Measurements from ENCODE around the gene POR. TPM values are rescaled to one million over a fixed set of nuclear protein-coding genes. Genes with fewer than 3 reads are reported as not detected.

Gene POR
- total and polyA plus RNA-seq, 7 donors = 20.4 to 98.9 (median 39.3) TPM

GRCh38 chr7:75961218-75961617, 46.3 kb downstream of the POR start:
- intact Hi-C loops (cut with DNase I) = loop anchor here (10.0 kb wide), 1 partner anchor 226 kb away; the partner anchor contains the start of gene HIP1

GRCh38 chr7:75962607-75963380, 47.8 kb downstream of the POR start:
- no peak for DNase-seq
- Histone ChIP-seq H3K36me3 (peaks cover 0 to 12% (median 0%) of the 10 kb centered on the region in 4 donors), H3K27ac (peak overlapping the region; percentile 61 to 95 (median 64)), H3K4me1 (peaks cover 0 to 47% (median 34%) of the 10 kb centered on the region in 4 donors), H3K9me3 (no peaks in the 10 kb centered on the region), H3K4me3 (no peak overlapping the region), H3K27me3 (no peaks in the 10 kb centered on the region)
- intact Hi-C loops (cut with DNase I) = loop anchor here (10.0 kb wide), 1 partner anchor 228 kb away; the partner anchor contains the start of gene HIP1
- 74 to 87% methylated on average over 18 of the region's 18 CpGs for WGBS, 2 donors
- no peak for TF ChIP-seq POLR2A (IDR thresholded peaks at IDR 0.05)
- peak in 1 of 4 donors; percentile 5 for TF ChIP-seq EP300 (IDR thresholded peaks at IDR 0.05)
- no peak for TF ChIP-seq CTCF (IDR thresholded peaks at IDR 0.05)
- TF ChIP-seq POLR2AphosphoS5 (IDR thresholded peaks at IDR 0.05) = peak in 2 of 4 donors; percentile 32 to 43

More at GRCh38 chr7:75961218-75961617, 46.3 kb downstream of the POR start:
- peaks cover 0 to 28% (median 0%) of the 10 kb centered on the region in 4 donors for H3K36me3 ChIP-seq
- H3K4me3 ChIP-seq = no peak overlapping the region
- H3K9me3 ChIP-seq = no peaks in the 10 kb centered on the region
- H3K4me1 ChIP-seq = peaks cover 0 to 32% (median 19%) of the 10 kb centered on the region in 4 donors
- H3K27me3 ChIP-seq = no peaks in the 10 kb centered on the region
- no peak for TF ChIP-seq POLR2A (IDR thresholded peaks at IDR 0.05)
- TF ChIP-seq EP300 (IDR thresholded peaks at IDR 0.05) = no peak
- TF ChIP-seq CTCF (IDR thresholded peaks at IDR 0.05) = no peak
- no peak for TF ChIP-seq POLR2AphosphoS5 (IDR thresholded peaks at IDR 0.05)
- WGBS, 2 donors = 97% methylated on average over 7 of the region's 7 CpGs
- no peak overlapping the region for H3K27ac ChIP-seq
- DNase-seq = no peak

- WGBS, 2 donors = 83 to 94% methylated on average over 9 of the region's 9 CpGs
- no peaks in the 10 kb centered on the region for H3K27me3 ChIP-seq
- H3K4me3 ChIP-seq = no peak overlapping the region
- no peak for DNase-seq
- H3K36me3 ChIP-seq = peaks cover 0 to 5% (median 0%) of the 10 kb centered on the region in 4 donors
- intact Hi-C loops (cut with DNase I) = loop anchor here (10.0 kb wide), 1 partner anchor 229 kb away; the partner anchor contains the start of gene HIP1
- no peak for TF ChIP-seq EP300 (IDR thresholded peaks at IDR 0.05)
- no peak for TF ChIP-seq POLR2AphosphoS5 (IDR thresholded peaks at IDR 0.05)
- TF ChIP-seq POLR2A (IDR thresholded peaks at IDR 0.05) = no peak
- TF ChIP-seq CTCF (IDR thresholded peaks at IDR 0.05) = no peak
- peaks cover 0 to 54% (median 41%) of the 10 kb centered on the region in 4 donors for H3K4me1 ChIP-seq
- peak overlapping the region; percentile 61 to 95 (median 64) for H3K27ac ChIP-seq
- no peaks in the 10 kb centered on the region for H3K9me3 ChIP-seq
Measured at GRCh38 chr7:75963381-75963995, 48.5 kb downstream of the POR start.

- no peak for TF ChIP-seq CTCF (IDR thresholded peaks at IDR 0.05)
- no peak for TF ChIP-seq POLR2A (IDR thresholded peaks at IDR 0.05)
- no peak for TF ChIP-seq EP300 (IDR thresholded peaks at IDR 0.05)
- TF ChIP-seq POLR2AphosphoS5 (IDR thresholded peaks at IDR 0.05) = no peak
- no peak for DNase-seq
- H3K27ac ChIP-seq = peak overlapping the region; percentile 84 to 95 (median 94)
- H3K4me3 ChIP-seq = peak overlapping the region in 2 of 4 donors; percentile 37
- H3K27me3 ChIP-seq = no peaks in the 10 kb centered on the region
- 90 to 92% methylated on average over 13 of the region's 13 CpGs for WGBS, 2 donors
- intact Hi-C loops (cut with DNase I) = loop anchor here (2.0 to 10.0 kb wide), 4 partner anchors 29 to 1722 kb away; partner anchors contain the start of genes HIP1 and TMEM120A
- H3K36me3 ChIP-seq = no peaks in the 10 kb centered on the region
- H3K4me1 ChIP-seq = peaks cover 0 to 69% (median 58%) of the 10 kb centered on the region in 4 donors
- no peaks in the 10 kb centered on the region for H3K9me3 ChIP-seq
Measured at GRCh38 chr7:75965617-75966016, 50.7 kb downstream of the POR start.

Measured in sigmoid colon (tissue), 7 donors.